GM12875 (cell line): ENCODE data around the gene ARMH1.

Experiments
- H3K4me3 ChIP-seq: one replicate; pipeline ENCODE4 v1.5.1; 2011; ENCODE audit warnings: low read depth, low read length, control low read depth
- TF ChIP-seq, protein P1 (sequence below): IDR thresholded peaks from 2 replicates; pipeline ENCODE4 v1.5.1; 2011; ENCODE audit warnings: low read depth, mild to moderate bottlenecking, control low read depth, inconsistent platforms, low read length, moderate library complexity, borderline replicate concordance; ENCODE audit not compliant: insufficient read depth

ARMH1 gene

DNA sequence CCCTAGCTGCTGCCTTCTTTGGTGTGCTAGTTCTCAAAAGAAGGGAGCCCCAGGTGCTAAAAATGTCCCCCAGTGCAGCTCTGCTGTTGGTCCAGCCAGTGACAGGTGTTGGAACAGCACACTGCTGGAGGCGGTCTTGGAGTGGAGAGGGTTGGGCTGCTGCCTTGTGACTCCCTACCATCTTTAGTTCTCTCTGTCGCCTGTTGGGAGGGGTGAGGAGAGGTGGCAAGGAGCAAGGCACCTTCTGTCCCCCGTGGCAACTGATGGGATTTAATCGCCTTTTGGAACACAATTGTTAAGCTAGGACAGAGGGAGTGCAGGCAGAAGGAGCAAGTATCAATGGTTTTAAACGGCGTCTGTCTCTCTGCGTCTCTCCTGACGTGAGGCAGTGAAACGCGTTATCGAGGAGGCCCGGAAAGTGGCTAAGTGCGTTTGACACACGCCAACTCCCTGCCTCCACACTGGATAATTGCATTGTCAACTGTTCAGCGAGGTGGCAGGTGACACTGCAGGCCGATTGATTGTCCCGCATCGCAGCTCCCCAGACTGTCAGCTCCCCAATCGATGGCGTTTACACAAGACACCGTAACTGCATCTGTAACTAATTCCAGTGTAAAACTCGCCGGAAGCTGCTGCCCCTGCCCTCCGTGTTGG lies 34.2 kb upstream of the ARMH1 start:
- H3K4me3 ChIP-seq: no peak overlapping the region
- TF ChIP-seq, protein P1, sequence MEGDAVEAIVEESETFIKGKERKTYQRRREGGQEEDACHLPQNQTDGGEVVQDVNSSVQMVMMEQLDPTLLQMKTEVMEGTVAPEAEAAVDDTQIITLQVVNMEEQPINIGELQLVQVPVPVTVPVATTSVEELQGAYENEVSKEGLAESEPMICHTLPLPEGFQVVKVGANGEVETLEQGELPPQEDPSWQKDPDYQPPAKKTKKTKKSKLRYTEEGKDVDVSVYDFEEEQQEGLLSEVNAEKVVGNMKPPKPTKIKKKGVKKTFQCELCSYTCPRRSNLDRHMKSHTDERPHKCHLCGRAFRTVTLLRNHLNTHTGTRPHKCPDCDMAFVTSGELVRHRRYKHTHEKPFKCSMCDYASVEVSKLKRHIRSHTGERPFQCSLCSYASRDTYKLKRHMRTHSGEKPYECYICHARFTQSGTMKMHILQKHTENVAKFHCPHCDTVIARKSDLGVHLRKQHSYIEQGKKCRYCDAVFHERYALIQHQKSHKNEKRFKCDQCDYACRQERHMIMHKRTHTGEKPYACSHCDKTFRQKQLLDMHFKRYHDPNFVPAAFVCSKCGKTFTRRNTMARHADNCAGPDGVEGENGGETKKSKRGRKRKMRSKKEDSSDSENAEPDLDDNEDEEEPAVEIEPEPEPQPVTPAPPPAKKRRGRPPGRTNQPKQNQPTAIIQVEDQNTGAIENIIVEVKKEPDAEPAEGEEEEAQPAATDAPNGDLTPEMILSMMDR: no peak

DNA sequence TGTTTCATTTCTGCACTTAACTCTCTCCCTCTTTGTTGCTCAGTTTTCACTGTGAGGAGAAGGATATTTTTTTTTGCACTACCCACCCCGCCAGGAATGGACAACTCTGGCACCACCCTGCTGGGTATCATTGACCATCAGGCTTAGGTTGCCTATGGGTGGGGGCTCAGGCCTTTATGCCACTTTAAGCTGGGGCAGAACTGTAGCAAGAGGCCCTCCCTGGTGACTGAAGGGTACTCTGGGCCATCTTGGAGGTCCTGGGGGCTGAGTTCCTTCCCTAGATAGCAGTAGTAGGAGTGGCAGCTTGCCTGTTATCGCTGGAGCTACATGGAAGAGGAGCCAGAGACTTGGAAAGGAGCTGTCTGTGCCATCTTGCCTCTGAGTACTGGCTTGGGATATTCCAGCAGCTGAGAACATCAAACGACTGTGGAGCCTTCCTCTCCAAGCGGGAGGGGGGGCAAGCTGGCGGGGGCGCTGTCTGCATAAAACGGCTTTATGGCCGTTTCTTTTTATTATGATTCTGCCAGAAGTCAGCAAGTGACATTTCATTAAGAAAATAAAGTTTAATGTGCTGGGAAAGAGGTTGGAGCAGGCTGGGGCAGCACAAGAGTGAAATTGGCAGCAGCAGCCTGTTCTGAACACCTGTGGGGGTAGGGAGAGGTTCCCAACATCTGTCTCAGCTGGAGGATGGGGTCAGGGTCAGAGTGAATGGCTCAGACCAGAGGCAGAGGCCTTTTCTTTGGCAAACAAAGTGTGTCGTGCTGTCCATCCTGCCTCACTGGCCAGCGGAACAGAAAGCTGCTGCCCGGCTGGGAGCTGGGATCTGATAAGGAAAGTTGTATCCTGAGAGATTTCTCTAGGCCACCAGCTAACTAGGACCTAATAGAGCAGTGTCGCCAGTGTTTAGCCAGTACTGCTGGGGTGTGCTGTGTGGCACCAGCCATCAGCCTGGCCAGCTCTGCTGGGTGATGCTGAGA lies 33.1 kb upstream of the ARMH1 start:
- TF ChIP-seq, protein P1: no peak
- no peak overlapping the region for H3K4me3 ChIP-seq

DNA sequence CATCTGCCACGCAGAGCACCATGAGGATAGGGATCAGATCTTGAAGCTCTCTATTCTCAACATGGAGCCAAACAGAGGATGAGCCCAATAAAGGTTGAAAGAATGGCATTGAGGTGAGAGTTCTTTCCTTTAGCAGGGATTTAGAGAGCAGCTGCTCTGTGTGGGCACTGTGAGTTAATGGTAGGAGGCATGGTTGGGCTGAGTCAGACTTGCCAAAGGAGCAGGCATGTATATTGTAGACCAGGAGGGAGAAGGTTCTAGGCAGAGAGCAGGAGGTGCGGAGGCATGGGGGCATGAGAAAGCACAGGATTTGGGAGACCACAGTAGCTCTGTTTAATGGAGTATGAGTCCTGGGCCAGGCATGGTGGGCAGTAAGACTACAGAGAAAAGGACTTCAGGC lies 32.3 kb upstream of the ARMH1 start:
- TF ChIP-seq, protein P1: no peak
- no peak overlapping the region for H3K4me3 ChIP-seq

DNA sequence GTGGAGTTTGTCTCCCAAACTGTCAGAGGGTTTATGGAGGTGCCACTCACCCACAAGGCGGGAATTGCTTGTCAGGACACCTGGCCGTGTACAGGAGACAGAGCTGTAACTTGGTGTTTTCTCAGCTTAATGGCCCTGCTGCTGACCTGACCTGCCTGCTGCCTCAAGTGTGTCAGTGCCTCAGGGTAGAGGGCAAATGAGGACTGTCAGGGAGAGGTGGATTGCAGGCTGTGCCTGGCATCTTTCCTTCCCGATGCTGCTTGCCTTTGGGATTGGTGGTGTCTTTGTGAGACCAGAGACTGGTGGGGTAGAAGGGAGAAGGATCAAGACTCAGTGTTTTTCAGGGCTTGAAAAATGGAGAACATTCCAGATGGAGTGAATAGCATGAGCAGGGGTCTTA lies 31.6 kb upstream of the ARMH1 start:
- TF ChIP-seq, protein P1: no peak
- no peak overlapping the region for H3K4me3 ChIP-seq

DNA sequence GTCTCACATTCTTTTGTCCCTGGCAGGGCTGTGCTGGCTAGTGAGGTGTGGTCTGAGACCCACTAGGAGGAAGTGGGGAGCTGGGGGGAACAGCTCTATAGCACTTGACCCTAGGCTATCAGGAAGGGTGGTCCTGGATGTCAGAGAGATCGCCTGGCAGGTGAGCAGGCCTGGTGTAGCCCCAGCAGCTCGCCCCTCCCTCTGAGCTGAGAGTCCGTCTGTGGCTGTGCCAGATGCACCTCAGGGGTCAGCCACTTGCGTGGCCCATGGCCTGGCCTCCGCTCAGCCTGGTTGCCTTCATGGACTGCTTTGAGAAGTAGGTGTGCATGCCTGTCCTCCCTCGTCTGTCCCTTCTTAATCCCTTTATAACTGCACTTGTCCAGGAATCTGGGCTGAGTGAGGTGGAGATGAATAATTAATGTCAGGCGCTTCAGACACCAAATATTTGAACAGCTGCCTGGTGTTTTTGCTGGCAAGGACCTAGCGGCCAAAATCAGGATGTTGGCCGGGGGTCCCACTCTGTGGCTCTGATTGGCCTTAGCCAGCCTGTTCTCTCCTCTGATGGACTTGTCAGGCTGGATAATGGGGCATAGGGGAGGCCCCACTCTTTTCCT lies 30.7 kb upstream of the ARMH1 start:
- TF ChIP-seq, protein P1: no peak
- H3K4me3 ChIP-seq: no peak overlapping the region

DNA sequence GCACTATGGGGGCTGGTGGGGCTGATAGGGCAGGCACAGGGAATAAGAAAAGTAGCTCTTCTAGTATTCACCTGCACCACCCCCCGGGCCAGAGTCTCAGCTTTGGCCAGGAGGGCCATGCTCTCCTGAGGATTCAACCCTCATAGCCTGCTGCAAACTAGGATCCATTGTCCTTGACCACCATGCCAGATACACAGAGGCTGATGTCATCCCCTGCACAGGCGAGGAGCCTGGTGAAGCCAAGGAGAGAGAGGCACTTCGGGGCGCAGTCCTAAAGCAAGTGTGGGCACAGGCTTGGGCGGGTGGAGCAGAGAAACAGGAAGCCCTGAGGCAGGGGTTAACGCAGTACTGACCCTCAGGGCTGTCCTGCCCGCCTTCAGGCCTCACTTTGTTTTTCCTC lies 29.7 kb upstream of the ARMH1 start:
- TF ChIP-seq, protein P1: no peak

More for the DNA sequence above, 29.7 kb upstream of the ARMH1 start:
- H3K4me3 ChIP-seq: no peak overlapping the region
